Common myeloid progenitor, CD34-positive (primary cell): Measurements from ENCODE around the gene CHSY1.

Source experiments
- CTCF ChIA-PET: fragments of 350-600 bp; sonication (Branson Sonifier 250); formaldehyde crosslinking; loops from one replicate; lab custom pipeline; 2021; ENCODE audit warnings: antibody characterized with exemption; lab: Charles Lee
- POLR2A ChIA-PET: fragments of 350-600 bp; sonication (Branson Sonifier 250); formaldehyde crosslinking; loops from one replicate; lab custom pipeline; 2021; ENCODE audit warnings: antibody characterized with exemption; lab: Charles Lee
- DNase-seq, 3 donors: peaks; one replicate each; pipeline versions ENCODE4 v3.0.0 to v3.0.0-alpha.2; 2013
- H3K27ac ChIP-seq, 2 experiments: 1 replicate in 1 of 2; 2 replicates in 1 of 2; pipeline ENCODE4 v1.7.0; 2013; ENCODE audit warnings: inconsistent platforms in 2 of 2, low read length in 2 of 2, mild to moderate bottlenecking in 2 of 2, low read depth in 1 of 2, moderate library complexity in 1 of 2; ENCODE audit not compliant: severe bottlenecking in 2 of 2, insufficient read depth in 1 of 2, poor library complexity in 1 of 2
- H3K27me3 ChIP-seq, 5 experiments: replicated peaks in 2 of 5; 1 replicate in 3 of 5; 2 replicates in 2 of 5; pipeline versions ENCODE4 v1.6.1 to v1.7.0; 2013; ENCODE audit warnings: low read length in 4 of 5, mild to moderate bottlenecking in 2 of 5, moderate library complexity in 2 of 5, inconsistent platforms in 1 of 5; ENCODE audit not compliant: insufficient read depth in 5 of 5, control insufficient read depth in 4 of 5
- H3K36me3 ChIP-seq, 4 experiments: 1 replicate in 2 of 4; 2 replicates in 2 of 4; pipeline versions ENCODE4 v1.6.1 to v1.7.0; 2013; ENCODE audit warnings: low read length in 3 of 4, control low read depth in 1 of 4, mild to moderate bottlenecking in 1 of 4; ENCODE audit not compliant: control insufficient read depth in 4 of 4, insufficient read depth in 4 of 4
- H3K4me1 ChIP-seq, 4 experiments: 1 replicate in 3 of 4; 2 replicates in 1 of 4; pipeline versions ENCODE4 v1.6.1 to v1.7.1; 2013; ENCODE audit warnings: low read length in 3 of 4, mild to moderate bottlenecking in 3 of 4, control low read depth in 1 of 4, inconsistent platforms in 1 of 4, moderate library complexity in 1 of 4; ENCODE audit not compliant: control insufficient read depth in 4 of 4, insufficient read depth in 4 of 4; ENCODE audit errors: control extremely low read depth in 1 of 4
- H3K4me3 ChIP-seq, 7 experiments: 1 replicate in 4 of 7; 2 replicates in 3 of 7; pipeline versions ENCODE4 v1.5.1 to v1.7.0; 2013; ENCODE audit warnings: mild to moderate bottlenecking in 7 of 7, low read length in 6 of 7, moderate library complexity in 6 of 7, inconsistent platforms in 2 of 7, low read depth in 2 of 7, control low read depth in 1 of 7; ENCODE audit not compliant: insufficient read depth in 4 of 7, control insufficient read depth in 1 of 7; ENCODE audit errors: extremely low read depth in 1 of 7
- H3K9me3 ChIP-seq, 5 experiments: 1 replicate in 4 of 5; 2 replicates in 1 of 5; pipeline versions ENCODE4 v1.6.1 to v1.7.1; 2013; ENCODE audit warnings: low read length in 4 of 5, mild to moderate bottlenecking in 2 of 5, inconsistent platforms in 1 of 5, low read depth in 1 of 5, moderate library complexity in 1 of 5; ENCODE audit not compliant: control insufficient read depth in 4 of 5, insufficient read depth in 2 of 5; ENCODE audit errors: control extremely low read depth in 1 of 5
- WGBS: methylation state at CpG from one replicate; pipeline ENCODE4 v1.1.5; 2013; ENCODE audit not compliant: insufficient coverage; 5-methylcytosine and 5-hydroxymethylcytosine counted together

CHSY1 gene

DNA sequence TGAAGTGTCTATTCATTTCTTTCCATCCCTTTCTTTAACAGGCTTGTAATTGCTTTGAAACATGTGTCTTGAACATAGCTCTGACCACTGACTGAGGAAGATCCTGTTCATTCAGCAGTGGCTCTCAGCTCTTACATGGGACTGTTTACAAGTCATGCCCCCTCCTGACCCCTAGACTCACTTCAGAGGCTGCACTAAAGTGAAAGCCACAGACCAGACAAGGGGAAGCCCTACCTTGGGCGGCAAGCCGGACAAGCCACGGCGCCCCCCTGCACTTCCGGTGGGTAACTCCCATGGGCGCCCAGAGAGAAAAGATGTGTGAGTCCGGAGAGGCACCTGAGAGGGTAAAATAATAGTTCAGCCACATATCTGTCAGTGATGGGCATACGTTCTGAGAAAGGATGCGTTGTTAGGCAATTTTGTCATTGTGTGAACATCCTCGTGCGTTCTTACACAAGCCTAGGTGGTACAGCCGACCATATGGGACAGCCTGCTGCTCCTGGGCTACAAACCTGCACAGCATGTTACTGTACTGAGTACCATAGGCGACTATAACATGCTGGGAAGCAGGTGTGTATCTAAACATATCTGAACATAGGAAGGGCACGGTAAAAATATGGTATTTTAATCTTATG lies 116.2 kb downstream of the CHSY1 start:
- Histone ChIP-seq H3K27me3 (no peaks in the 10 kb centered on the region), H3K36me3 (no peaks in the 10 kb centered on the region), H3K4me3 (peak overlapping the region in 4 of 7 experiments; percentile 21 to 44 (median 34)), H3K27ac (no peak overlapping the region), H3K9me3 (peaks cover 0 to 6% (median 0%) of the 10 kb centered on the region in 5 experiments), H3K4me1 (peaks cover 0 to 81% (median 69%) of the 10 kb centered on the region in 4 experiments)
- WGBS = 42% methylated on average over 14 of the region's 14 CpGs
- CTCF ChIA-PET = interaction anchor here (0.8 to 6.7 kb wide), 16 partner anchors 9 to 120 kb away, joined by 3 to 32 read pairs (median 5); no protein-coding TSS in a partner anchor
- DNase-seq = peak in 2 of 3 donors; percentile 55 to 65
- POLR2A ChIA-PET = interaction anchor here (0.7 to 1.2 kb wide), 2 partner anchors 14 to 32 kb away, joined by 3 read pairs; no protein-coding TSS in a partner anchor

DNA sequence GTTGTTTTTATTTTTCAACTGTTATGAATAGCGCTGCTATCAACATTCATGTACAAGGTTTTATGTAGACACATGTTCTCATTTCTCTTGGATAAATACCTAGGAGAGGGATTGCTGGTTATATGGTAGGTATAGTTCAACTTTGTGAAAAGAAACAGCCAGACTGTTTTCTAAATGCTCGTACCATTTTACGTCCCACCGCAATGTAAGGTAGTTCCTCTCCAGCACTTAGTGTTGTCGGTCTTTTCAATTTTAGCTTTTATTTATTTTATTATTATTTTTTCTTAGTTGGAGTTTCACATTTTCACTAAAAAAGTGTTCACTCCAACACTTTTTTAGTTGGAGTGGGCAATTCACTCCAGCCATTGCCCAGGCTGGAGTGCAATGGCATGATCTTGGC lies 117.1 kb downstream of the CHSY1 start:
- Histone ChIP-seq H3K27me3 (no peaks in the 10 kb centered on the region), H3K4me1 (peaks cover 0 to 74% (median 68%) of the 10 kb centered on the region in 4 experiments), H3K4me3 (no peak overlapping the region), H3K36me3 (no peaks in the 10 kb centered on the region), H3K27ac (no peak overlapping the region), H3K9me3 (peaks cover 0 to 6% (median 0%) of the 10 kb centered on the region in 5 experiments)
- WGBS = 100% methylated on average over 1 of the region's 5 CpGs
- POLR2A ChIA-PET = interaction anchor here (0.6 to 0.7 kb wide), 2 partner anchors 13 to 117 kb away, joined by 3 read pairs; partner anchors contain the start of gene CHSY1
- no peak for DNase-seq
- CTCF ChIA-PET = interaction anchor here (0.8 to 6.7 kb wide), 16 partner anchors 8 to 119 kb away, joined by 3 to 32 read pairs (median 5); no protein-coding TSS in a partner anchor

DNA sequence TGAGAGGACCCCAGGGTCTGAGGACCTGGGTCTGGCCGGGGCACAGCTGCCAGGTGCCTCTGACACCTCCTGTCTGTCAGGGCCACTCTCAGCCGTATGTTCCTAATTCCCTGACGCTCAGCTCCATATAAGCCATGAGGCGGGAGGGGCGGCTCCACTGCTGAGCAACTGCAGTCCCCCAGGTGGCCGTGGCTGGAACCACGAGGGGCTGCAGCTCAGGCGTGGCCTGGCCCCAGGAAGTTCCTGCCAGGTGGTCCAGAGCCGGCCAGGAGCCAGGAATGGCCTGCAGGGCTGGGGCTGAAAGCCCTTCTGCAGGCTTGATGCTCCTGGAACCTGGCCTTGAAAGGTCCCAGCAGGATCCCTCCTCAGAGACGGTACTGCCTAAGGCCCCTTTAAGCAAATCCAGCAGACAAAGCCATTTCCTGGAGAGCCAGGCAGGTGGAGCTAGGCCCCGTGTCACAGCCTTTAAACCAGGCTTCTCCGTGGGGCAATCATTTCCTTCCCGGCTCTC lies 118.0 kb downstream of the CHSY1 start:
- ChIA-PET CTCF (interaction anchor here (0.8 to 6.7 kb wide), 14 partner anchors 14 to 124 kb away, joined by 3 to 32 read pairs (median 4); partner anchors contain the start of gene CHSY1), POLR2A (interaction anchor here (1.2 kb wide), 1 partner anchor 17 kb away, joined by 3 read pairs; no protein-coding TSS in a partner anchor)

DNA sequence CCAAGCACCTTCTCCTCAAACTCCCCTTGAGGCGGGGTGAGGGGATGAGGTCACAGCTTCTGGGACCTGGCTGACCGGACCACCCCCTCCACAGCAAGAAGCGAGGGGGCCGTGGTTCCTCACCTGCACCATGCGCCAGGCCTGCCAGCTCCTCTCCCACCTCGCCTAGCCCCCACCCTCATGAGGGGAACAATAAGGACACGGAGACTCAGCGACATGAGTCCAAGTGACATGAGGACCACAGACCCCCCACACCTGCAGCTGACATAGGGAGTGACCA lies 118.7 kb downstream of the CHSY1 start:
- POLR2A ChIA-PET = no interaction called here
- H3K4me1 ChIP-seq = peaks cover 4 to 71% (median 66%) of the 10 kb centered on the region in 4 experiments
- CTCF ChIA-PET = interaction anchor here (0.6 to 5.8 kb wide), 7 partner anchors 13 to 125 kb away, joined by 3 to 32 read pairs (median 4); no protein-coding TSS in a partner anchor

More for the DNA sequence above, 118.0 kb downstream of the CHSY1 start:
- Histone ChIP-seq H3K4me1 (peaks cover 0 to 71% (median 66%) of the 10 kb centered on the region in 4 experiments), H3K27ac (no peak overlapping the region), H3K27me3 (no peaks in the 10 kb centered on the region), H3K4me3 (no peak overlapping the region), H3K36me3 (no peaks in the 10 kb centered on the region), H3K9me3 (peaks cover 0 to 6% (median 0%) of the 10 kb centered on the region in 5 experiments)
- WGBS = 49% methylated on average over 12 of the region's 13 CpGs
- DNase-seq = peak in 2 of 3 donors; percentile 70 to 79

DNA sequence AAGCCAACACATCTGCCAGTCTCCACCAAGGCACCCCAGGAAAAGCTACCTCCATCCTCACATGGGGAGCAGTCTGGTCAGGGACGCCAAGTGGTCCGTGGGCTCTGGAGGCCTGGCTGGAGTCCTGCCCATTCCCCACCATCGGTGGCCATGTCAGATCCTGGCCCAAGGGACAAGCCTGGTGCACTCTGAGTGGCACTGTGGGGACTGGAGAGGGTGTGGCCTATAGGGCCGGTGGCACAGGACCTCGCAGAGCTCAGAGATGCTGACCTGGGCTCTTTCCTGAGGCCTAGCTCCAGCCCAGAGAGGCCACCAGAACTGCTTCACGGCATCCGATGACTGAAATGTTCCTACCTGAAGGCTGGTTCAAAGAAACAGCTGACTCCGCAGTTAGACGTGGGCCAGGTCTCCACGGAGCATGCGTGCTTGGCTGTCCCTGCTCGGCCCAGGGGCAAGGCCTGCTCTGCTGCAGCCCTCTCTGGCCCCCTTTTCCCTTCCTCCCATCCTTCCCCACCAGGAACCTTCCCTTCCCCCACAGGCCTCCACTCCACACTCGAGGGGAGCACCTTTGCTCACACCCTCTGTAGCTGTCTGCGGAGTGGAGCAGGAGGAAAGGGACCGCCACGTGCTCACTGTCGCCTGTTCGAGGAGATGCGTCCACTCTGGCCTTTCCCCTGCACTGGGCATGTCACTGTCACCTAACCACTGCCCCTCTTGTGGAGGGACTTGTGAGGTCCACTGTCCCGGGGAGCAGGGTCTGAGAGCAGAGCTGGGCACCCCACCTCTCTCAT lies 119.3 kb downstream of the CHSY1 start:
- H3K4me1 ChIP-seq = peaks cover 8 to 71% (median 66%) of the 10 kb centered on the region in 4 experiments
- 99% methylated on average over 20 of the region's 20 CpGs for WGBS
- no peaks in the 10 kb centered on the region for H3K36me3 ChIP-seq
- peaks cover 0 to 6% (median 0%) of the 10 kb centered on the region in 5 experiments for H3K9me3 ChIP-seq
- ChIA-PET POLR2A (no interaction called here), CTCF (interaction anchor here (0.6 to 5.8 kb wide), 8 partner anchors 12 to 113 kb away, joined by 3 to 32 read pairs (median 4); no protein-coding TSS in a partner anchor)
- H3K4me3 ChIP-seq = no peak overlapping the region
- no peak overlapping the region for H3K27ac ChIP-seq
- no peak for DNase-seq
- H3K27me3 ChIP-seq = no peaks in the 10 kb centered on the region

More for the DNA sequence above, 118.7 kb downstream of the CHSY1 start:
- H3K27me3 ChIP-seq = no peaks in the 10 kb centered on the region
- H3K9me3 ChIP-seq = peaks cover 0 to 6% (median 0%) of the 10 kb centered on the region in 5 experiments
- H3K4me3 ChIP-seq = no peak overlapping the region
- WGBS = 100% methylated on average over 7 of the region's 8 CpGs
- H3K27ac ChIP-seq = no peak overlapping the region
- DNase-seq = no peak
- no peaks in the 10 kb centered on the region for H3K36me3 ChIP-seq

DNA sequence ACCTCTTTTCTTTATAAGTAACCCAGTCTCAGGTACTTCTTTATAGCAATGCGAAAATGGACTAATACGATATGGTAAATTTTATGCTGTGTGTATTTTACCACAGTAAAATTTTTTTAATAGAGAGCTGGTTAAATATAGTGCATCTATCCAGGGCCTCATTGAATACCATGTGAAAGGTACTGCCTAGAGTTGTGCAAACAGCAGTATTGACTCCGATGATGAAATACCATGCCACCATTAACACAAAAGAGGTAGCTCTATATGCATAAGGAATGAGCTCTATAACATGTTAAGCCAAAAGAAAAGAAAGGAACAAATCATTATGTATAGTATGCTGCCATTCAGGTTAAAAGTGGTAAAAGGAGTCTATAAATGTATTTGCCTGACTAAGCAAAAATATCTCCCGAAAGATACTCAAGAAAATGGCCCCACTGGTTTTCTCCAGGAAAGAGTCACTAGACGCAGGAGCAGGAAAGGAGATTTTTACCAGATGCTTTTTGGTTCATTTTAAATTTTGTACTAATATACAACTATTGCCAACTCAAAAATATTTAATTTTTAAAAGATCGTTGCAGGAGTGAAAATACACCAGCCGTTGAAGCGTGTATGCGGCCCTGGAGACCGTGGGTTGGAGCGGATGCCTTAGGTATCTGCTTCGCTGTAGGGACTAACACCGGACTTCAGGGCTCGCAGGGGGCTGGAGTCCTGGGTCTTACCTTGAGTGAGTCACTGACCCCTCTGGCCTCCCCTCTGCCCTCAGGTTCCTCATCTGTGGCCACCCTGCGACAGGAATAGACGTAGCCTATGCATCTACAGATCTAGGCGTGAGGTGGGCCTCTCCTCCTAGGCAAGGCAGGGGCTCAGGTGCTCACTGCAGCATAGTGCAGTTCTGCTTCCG lies 120.1 kb downstream of the CHSY1 start:
- H3K4me3 ChIP-seq = no peak overlapping the region
- ChIA-PET POLR2A (interaction anchor here (0.6 kb wide), 1 partner anchor 120 kb away, joined by 5 read pairs; the partner anchor contains the start of gene CHSY1), CTCF (interaction anchor here (0.6 to 5.8 kb wide), 6 partner anchors 12 to 44 kb away, joined by 3 to 32 read pairs (median 3); no protein-coding TSS in a partner anchor)
- H3K9me3 ChIP-seq = peaks cover 0 to 6% (median 0%) of the 10 kb centered on the region in 5 experiments
- no peaks in the 10 kb centered on the region for H3K27me3 ChIP-seq
- H3K4me1 ChIP-seq = peaks cover 12 to 71% (median 66%) of the 10 kb centered on the region in 4 experiments
- 100% methylated on average over 12 of the region's 18 CpGs for WGBS
- no peak for DNase-seq
- H3K36me3 ChIP-seq = no peaks in the 10 kb centered on the region
- H3K27ac ChIP-seq = no peak overlapping the region
